C4-2B (cell line): Measurements from ENCODE around the gene PPME1.

Experiments
- H3K27ac ChIP-seq: fragments of 450-650 bp; 2 replicates; pipeline ENCODE4 v1.5.1; 2017
- ZFX ChIP-seq: fragments of 450-650 bp; IDR thresholded peaks from 2 replicates; pipeline ENCODE4 v1.6.1; 2017
- TF ChIP-seq, protein P1 (sequence below): fragments of 450-650 bp; conservative IDR thresholded peaks from 2 replicates; pipeline ENCODE4 v1.5.1; 2017; ENCODE audit warnings: mild to moderate bottlenecking

PPME1 gene

DNA sequence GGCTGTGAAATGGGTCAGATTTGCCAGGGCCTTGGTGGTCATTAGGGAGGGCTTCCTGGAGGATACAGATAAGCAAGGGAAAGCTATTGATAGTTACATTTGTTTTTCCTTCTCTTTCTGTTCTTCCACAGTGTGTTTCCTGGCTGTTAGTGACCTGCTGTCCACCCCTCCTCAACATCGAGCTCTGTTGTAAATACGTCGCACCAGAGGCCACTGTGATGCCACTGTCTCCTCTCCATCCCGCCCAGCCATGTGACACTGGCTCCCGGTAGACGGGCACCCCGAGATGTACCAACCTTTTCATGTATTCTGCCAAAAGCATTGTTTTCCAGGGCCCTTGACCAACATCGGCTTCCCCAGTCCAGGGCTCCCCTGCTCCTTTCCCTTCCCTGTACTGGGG, 82.3 kb downstream of the PPME1 start:
- TF ChIP-seq, protein P1, sequence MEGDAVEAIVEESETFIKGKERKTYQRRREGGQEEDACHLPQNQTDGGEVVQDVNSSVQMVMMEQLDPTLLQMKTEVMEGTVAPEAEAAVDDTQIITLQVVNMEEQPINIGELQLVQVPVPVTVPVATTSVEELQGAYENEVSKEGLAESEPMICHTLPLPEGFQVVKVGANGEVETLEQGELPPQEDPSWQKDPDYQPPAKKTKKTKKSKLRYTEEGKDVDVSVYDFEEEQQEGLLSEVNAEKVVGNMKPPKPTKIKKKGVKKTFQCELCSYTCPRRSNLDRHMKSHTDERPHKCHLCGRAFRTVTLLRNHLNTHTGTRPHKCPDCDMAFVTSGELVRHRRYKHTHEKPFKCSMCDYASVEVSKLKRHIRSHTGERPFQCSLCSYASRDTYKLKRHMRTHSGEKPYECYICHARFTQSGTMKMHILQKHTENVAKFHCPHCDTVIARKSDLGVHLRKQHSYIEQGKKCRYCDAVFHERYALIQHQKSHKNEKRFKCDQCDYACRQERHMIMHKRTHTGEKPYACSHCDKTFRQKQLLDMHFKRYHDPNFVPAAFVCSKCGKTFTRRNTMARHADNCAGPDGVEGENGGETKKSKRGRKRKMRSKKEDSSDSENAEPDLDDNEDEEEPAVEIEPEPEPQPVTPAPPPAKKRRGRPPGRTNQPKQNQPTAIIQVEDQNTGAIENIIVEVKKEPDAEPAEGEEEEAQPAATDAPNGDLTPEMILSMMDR: no peak
- no peak for TF ChIP-seq ZFX
- H3K27ac ChIP-seq: no peak overlapping the region

GRCh38 chr11:74255741-74256375, 84.8 kb downstream of the PPME1 start:
- no peak overlapping the region for H3K27ac ChIP-seq
- TF ChIP-seq, protein P1: peak; percentile 94
- TF ChIP-seq ZFX: no peak

DNA sequence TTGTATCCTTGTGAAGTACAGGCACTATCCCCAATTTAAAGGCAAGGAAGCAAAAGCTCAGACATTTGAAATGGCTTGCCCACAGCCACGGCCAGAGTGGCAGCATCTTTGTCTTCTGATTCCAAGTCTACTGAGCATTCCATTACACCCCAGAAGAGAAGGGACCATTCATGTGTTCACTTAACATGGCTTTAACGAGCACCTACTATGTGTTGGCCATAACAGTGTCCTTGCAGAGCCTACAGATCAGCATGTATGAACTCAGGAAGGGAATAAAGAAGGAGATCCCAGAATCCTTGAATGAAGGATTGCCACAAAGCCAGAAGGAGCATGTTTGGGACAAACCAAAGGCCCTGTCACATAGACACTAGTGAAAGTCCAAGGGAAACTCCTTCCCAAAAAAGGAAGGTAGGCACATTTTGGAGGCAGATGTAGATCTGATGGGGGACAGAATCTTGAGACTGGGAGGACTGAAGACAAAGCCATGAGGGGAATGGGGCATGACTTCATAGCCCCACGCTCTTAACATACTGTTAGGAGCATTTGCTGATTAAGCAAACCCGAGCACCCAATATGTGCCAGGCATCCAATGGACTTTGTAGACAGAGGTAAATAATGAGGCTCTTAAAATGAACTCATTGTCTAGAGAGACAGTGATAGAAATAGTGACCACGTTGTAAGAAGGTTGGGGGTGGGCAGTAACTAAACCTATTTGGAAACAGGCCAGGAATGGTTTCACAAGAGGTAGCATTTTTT, 85.5 kb downstream of the PPME1 start:
- H3K27ac ChIP-seq: no peak overlapping the region
- TF ChIP-seq, protein P1: no peak
- TF ChIP-seq ZFX: no peak

DNA sequence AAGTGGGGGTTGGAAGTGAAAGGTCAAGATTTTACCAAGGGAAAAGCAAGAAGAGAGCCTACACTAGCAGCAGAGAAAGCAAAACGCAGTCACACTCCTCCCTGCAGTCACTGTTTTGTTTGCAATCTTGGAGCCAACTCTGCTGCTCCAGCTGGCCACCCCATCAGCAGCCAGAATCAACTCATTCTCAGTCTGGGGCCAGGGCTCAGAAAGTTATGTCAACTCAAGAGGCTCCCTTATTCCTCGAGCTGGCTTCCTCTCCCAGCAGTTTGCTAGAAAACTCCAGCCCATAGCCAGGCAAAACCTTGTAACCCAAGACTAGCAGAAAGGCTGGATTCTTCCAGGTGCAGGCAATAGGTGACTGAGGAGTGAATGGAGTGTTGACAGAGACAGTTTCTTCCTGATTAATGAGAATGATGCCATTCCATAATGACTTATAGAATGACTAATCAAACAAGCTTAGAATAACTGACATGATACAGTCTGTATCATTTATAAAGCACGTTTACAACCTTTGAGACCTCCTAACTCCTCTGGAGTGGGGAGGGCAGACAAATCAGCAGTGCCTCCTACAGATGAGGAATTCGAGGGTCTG, 87.0 kb downstream of the PPME1 start:
- no peak overlapping the region for H3K27ac ChIP-seq
- TF ChIP-seq, protein P1: no peak
- no peak for TF ChIP-seq ZFX

DNA sequence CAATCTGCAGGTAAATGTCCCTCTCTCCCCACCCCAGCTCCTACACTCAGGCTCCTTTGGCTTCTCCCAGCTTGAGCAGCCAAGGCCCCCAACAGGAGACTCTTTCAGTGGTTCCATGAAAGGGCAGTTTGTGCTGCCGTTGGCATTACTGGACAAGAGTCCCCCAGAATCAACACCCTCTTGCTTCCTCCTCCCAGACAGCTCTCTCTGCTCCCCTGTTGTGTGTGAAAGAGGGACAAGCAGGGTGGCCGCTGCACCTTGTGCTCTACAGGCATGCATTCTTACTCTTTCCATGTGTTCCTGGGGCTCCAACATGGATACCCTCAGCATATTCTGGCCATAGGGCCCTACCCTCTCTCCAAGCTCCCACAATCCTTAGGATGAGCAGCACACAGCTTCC, 91.6 kb downstream of the PPME1 start:
- H3K27ac ChIP-seq: no peak overlapping the region
- TF ChIP-seq, protein P1: no peak
- TF ChIP-seq ZFX: no peak

GRCh38 chr11:74265256-74265655, 94.2 kb downstream of the PPME1 start:
- H3K27ac ChIP-seq: no peak overlapping the region
- TF ChIP-seq ZFX: no peak
- TF ChIP-seq, protein P1: no peak

DNA sequence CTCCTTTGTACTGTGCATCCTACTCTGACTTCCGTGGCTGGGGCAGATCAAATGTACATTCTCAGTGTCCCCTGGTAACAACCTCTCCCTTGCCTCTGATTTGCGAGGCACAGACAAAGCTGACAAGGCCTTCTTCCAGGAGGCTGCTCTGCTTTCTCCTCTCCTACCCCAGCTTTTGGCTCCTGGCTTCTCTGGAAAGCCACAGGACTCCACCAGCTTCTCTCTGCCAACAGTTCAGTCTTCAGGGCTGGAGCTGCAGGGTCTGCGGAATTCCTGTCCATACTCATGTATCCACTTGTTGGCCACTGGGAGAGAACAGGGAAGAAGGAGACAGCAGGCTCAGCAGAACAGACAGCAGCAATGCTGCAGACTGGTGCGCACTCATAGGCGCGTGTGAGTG, 95.9 kb downstream of the PPME1 start:
- TF ChIP-seq ZFX: no peak
- TF ChIP-seq, protein P1: no peak
- H3K27ac ChIP-seq: no peak overlapping the region
